Measurements from ENCODE around the gene SNAPC3.

The SNAPC3 gene

DNA sequence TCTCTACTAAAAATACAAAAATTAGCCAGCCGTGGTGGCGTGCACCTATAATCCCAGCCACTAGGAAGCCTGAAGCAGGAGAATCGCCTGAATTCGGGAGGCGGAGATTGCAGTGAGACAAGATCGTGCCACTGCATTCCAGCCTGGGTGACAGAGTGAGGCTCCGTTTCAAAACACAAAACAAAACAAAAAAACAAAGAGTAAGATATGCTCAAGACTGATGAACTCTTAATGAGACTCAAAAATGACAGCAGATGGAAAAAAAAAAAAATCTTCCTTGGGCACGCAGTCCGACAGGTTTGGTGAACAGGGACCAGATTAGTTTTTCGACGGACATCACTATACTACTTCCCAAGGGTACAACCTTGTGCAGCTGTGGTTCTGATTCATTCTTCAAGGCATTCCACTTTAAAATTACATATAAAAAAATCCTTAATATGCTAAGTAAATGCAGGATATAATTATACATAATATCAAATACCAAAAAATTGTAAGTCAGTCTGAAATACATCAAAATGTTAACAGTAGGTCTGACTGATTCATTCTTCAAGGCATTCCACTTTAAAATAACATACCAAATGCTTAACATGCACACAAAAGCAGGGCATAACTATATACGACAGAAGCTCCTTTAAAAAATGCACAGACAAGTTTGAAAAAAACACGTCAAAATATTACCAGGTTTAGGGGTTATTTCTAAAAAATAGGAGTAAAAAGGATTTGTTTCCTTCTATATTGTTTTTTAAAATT lies 75.7 kb downstream of the SNAPC3 start:
- no peak for DNase-seq

- DNase-seq = no peak
Observed at GRCh38 chr9:15499139-15499538, 76.5 kb downstream of the SNAPC3 start.

- no peak for DNase-seq
Observed at GRCh38 chr9:15501179-15501578, 78.5 kb downstream of the SNAPC3 start.

- no peak for DNase-seq
Observed at GRCh38 chr9:15501803-15502202, 79.1 kb downstream of the SNAPC3 start.

GRCh38 chr9:15505921-15506320 lies 83.2 kb downstream of the SNAPC3 start:
- DNase-seq = no peak

- no peak for DNase-seq
Observed at GRCh38 chr9:15509931-15510788, 87.5 kb downstream of the SNAPC3 start.

DNA sequence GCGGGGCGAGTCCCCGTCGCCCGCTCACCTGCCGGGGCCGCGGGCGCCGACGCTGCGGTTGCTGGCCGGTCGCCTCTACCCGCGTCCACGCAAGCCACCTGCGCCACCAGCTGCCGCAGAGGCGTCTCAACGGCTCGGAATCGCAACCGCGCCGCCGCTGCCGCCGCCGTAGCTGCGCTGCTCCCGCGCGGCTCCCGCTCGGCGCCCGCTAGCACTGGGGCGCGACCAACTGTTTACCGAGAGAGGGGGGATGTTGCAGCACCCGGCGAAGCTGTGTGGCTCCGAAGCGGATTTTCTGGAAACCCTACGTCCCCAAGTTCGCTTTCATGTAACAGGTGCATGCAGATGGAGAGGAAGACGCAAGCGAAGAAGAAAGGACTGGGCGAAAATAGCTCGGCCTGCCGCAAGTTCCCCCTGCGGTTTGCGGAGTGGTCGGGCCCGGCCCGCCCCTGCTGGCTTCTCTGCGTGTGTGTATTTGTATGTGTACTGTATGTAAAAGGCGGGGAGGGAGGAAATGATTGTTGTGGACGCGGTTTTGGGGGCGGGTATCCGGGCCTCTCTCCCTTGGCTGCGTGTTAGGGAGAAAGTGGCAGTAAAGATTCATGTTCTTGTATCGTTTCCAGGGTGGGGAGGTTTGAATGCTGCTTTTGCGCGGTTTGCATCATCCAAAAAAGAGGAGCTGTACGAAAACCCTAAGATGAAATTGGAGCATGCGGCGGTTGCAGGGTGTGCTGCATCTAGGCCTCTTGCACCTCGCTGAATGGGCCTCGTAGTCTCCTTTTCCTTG lies 88.3 kb downstream of the SNAPC3 start, which contains the start of gene PSIP1:
TSS of gene PSIP1 (minus strand) at position 182 of the 787 bp plus-strand sequence. CDS start 782 bp downstream, outside the sequence.
- peak; percentile 10 for DNase-seq

Measured in GOT3 (cell line).